HG02763 (cell line): Measurements from ENCODE around the gene CYBRD1.
A peak's percentile ranks its signal among the peaks of the same experiment; 100 is the strongest.

Source experiments
- ATAC-seq: cut with Tn5 transposase; IDR thresholded peaks from one replicate; pipeline ENCODE4 v1.9.1; 2021; ENCODE audit warnings: mild to moderate bottlenecking, moderate library complexity; ENCODE audit not compliant: unreplicated experiment

The CYBRD1 gene

GRCh38 chr2:171598713-171599319 lies 76.5 kb downstream of the CYBRD1 start:
- peak; percentile 71 for ATAC-seq

- ATAC-seq, result no peak
Observed at GRCh38 chr2:171600126-171600525, 77.9 kb downstream of the CYBRD1 start.

- no peak for ATAC-seq
Observed at GRCh38 chr2:171602352-171602751, 80.1 kb downstream of the CYBRD1 start.
